ENCODE results near the gene RETREG2. TPM values are rescaled to one million over a fixed set of nuclear protein-coding genes. Genes with fewer than 3 reads are reported as not detected.

RETREG2 gene
- total and polyA plus RNA-seq, 4 donors, result 21.7 to 42.8 (median 37.7) TPM

DNA sequence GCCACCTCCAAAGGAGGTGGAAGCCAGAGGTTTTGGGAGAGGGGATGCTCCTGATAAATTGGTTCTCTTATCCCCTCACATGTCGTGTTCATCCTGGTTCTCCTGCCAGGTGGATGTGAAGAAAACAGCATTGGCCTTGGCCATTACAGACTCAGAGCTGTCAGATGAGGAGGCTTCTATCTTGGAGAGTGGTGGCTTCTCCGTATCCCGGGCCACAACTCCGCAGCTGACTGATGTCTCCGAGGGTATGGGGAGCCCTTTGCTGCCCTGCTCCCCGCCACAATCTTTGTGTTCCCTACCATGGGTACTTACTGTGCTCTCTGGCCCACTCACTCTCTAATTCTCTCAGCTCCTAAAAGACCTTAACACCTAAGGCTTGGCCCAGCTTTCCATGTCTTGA lies 3.5 kb downstream of the RETREG2 start (continued):
- TF ChIP-seq EGR1 (IDR thresholded peaks at IDR 0.05; ENCODE audit: low read depth in 2 of 2) (no peak), YY1 (IDR thresholded peaks at IDR 0.05) (no peak), NR2F2 (IDR thresholded peaks at IDR 0.05) (no peak), JUND (IDR thresholded peaks at IDR 0.05) (no peak), FOXA2 (IDR thresholded peaks at IDR 0.05) (no peak), GABPA (IDR thresholded peaks at IDR 0.05 in 1 of 2, conservative IDR thresholded peaks at IDR 0.05 in 1 of 2) (no peak), SP1 (IDR thresholded peaks at IDR 0.05) (no peak)
- TF ChIP-seq, protein P1, sequence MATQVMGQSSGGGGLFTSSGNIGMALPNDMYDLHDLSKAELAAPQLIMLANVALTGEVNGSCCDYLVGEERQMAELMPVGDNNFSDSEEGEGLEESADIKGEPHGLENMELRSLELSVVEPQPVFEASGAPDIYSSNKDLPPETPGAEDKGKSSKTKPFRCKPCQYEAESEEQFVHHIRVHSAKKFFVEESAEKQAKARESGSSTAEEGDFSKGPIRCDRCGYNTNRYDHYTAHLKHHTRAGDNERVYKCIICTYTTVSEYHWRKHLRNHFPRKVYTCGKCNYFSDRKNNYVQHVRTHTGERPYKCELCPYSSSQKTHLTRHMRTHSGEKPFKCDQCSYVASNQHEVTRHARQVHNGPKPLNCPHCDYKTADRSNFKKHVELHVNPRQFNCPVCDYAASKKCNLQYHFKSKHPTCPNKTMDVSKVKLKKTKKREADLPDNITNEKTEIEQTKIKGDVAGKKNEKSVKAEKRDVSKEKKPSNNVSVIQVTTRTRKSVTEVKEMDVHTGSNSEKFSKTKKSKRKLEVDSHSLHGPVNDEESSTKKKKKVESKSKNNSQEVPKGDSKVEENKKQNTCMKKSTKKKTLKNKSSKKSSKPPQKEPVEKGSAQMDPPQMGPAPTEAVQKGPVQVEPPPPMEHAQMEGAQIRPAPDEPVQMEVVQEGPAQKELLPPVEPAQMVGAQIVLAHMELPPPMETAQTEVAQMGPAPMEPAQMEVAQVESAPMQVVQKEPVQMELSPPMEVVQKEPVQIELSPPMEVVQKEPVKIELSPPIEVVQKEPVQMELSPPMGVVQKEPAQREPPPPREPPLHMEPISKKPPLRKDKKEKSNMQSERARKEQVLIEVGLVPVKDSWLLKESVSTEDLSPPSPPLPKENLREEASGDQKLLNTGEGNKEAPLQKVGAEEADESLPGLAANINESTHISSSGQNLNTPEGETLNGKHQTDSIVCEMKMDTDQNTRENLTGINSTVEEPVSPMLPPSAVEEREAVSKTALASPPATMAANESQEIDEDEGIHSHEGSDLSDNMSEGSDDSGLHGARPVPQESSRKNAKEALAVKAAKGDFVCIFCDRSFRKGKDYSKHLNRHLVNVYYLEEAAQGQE (IDR thresholded peaks at IDR 0.05), result no peak

DNA sequence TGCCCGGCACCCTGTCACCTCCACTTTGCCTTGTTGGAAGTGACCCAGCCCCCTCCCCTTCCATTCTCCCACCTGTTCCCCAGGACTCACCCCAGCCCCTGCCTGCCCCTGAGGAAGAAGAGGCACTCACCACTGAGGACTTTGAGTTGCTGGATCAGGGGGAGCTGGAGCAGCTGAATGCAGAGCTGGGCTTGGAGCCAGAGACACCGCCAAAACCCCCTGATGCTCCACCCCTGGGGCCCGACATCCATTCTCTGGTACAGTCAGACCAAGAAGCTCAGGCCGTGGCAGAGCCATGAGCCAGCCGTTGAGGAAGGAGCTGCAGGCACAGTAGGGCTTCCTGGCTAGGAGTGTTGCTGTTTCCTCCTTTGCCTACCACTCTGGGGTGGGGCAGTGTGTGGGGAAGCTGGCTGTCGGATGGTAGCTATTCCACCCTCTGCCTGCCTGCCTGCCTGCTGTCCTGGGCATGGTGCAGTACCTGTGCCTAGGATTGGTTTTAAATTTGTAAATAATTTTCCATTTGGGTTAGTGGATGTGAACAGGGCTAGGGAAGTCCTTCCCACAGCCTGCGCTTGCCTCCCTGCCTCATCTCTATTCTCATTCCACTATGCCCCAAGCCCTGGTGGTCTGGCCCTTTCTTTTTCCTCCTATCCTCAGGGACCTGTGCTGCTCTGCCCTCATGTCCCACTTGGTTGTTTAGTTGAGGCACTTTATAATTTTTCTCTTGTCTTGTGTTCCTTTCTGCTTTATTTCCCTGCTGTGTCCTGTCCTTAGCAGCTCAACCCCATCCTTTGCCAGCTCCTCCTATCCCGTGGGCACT lies 4.5 kb downstream of the RETREG2 start:
- no peak overlapping the region for H3K4me3 ChIP-seq (ENCODE audit: low read depth in 1 of 3, low read length in 3 of 3)
- TF ChIP-seq GABPA (IDR thresholded peaks at IDR 0.05 in 1 of 2, conservative IDR thresholded peaks at IDR 0.05 in 1 of 2) (no peak), FOXA2 (IDR thresholded peaks at IDR 0.05) (no peak), SP1 (IDR thresholded peaks at IDR 0.05) (no peak), EGR1 (IDR thresholded peaks at IDR 0.05; ENCODE audit: low read depth in 2 of 2) (no peak), TAF1 (conservative IDR thresholded peaks at IDR 0.05) (no peak), NR2F2 (IDR thresholded peaks at IDR 0.05) (no peak), YY1 (IDR thresholded peaks at IDR 0.05) (no peak)
- TF ChIP-seq, protein P2, sequence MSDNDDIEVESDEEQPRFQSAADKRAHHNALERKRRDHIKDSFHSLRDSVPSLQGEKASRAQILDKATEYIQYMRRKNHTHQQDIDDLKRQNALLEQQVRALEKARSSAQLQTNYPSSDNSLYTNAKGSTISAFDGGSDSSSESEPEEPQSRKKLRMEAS (IDR thresholded peaks at IDR 0.05), result no peak
- TF ChIP-seq, protein P3, sequence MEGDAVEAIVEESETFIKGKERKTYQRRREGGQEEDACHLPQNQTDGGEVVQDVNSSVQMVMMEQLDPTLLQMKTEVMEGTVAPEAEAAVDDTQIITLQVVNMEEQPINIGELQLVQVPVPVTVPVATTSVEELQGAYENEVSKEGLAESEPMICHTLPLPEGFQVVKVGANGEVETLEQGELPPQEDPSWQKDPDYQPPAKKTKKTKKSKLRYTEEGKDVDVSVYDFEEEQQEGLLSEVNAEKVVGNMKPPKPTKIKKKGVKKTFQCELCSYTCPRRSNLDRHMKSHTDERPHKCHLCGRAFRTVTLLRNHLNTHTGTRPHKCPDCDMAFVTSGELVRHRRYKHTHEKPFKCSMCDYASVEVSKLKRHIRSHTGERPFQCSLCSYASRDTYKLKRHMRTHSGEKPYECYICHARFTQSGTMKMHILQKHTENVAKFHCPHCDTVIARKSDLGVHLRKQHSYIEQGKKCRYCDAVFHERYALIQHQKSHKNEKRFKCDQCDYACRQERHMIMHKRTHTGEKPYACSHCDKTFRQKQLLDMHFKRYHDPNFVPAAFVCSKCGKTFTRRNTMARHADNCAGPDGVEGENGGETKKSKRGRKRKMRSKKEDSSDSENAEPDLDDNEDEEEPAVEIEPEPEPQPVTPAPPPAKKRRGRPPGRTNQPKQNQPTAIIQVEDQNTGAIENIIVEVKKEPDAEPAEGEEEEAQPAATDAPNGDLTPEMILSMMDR (IDR thresholded peaks at IDR 0.05; ENCODE audit: low read depth, low read length, missing input control), result no peak
- TF ChIP-seq, protein P4, sequence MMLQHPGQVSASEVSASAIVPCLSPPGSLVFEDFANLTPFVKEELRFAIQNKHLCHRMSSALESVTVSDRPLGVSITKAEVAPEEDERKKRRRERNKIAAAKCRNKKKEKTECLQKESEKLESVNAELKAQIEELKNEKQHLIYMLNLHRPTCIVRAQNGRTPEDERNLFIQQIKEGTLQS (IDR thresholded peaks at IDR 0.05), result no peak
- TF ChIP-seq, protein P5, sequence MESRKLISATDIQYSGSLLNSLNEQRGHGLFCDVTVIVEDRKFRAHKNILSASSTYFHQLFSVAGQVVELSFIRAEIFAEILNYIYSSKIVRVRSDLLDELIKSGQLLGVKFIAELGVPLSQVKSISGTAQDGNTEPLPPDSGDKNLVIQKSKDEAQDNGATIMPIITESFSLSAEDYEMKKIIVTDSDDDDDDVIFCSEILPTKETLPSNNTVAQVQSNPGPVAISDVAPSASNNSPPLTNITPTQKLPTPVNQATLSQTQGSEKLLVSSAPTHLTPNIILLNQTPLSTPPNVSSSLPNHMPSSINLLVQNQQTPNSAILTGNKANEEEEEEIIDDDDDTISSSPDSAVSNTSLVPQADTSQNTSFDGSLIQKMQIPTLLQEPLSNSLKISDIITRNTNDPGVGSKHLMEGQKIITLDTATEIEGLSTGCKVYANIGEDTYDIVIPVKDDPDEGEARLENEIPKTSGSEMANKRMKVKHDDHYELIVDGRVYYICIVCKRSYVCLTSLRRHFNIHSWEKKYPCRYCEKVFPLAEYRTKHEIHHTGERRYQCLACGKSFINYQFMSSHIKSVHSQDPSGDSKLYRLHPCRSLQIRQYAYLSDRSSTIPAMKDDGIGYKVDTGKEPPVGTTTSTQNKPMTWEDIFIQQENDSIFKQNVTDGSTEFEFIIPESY (IDR thresholded peaks at IDR 0.05), result no peak
- H3K36me3 ChIP-seq (ENCODE audit: control insufficient read depth in 4 of 4, insufficient read depth in 3 of 4, low read depth in 1 of 4, low read length in 3 of 4), result peaks cover 16 to 48% (median 38%) of the 10 kb centered on the region in 4 donors
- DNase-seq (ENCODE audit: low spot score), result peak; percentile 31
- no peak overlapping the region for H3K9ac ChIP-seq (ENCODE audit: low read depth in 1 of 2, low read length in 2 of 2)
- no peaks in the 10 kb centered on the region for H3K27me3 ChIP-seq (ENCODE audit: control insufficient read depth in 4 of 4, insufficient read depth in 4 of 4, low read length in 3 of 4)
- WGBS, result 80% methylated on average over 8 of the region's 8 CpGs
- H3K27ac ChIP-seq (ENCODE audit: low read depth in 1 of 2, low read length in 2 of 2), result no peak overlapping the region
- H3K9me3 ChIP-seq (ENCODE audit: control insufficient read depth in 4 of 4, low read length in 3 of 4), result no peaks in the 10 kb centered on the region
- peaks cover 0 to 15% (median 13%) of the 10 kb centered on the region in 4 donors for H3K4me1 ChIP-seq (ENCODE audit: control insufficient read depth in 4 of 4, insufficient read depth in 4 of 4, low read length in 3 of 4)
